ENCODE results near the gene SPEF1. TPM values are rescaled to one million over a fixed set of nuclear protein-coding genes. Genes with fewer than 3 reads are reported as not detected.
A peak's percentile ranks its signal among the peaks of the same experiment; 100 is the strongest.

The SPEF1 gene
- total and polyA plus RNA-seq, 2 of the 13 experiments (the other 11 are each of a cell fraction or from before 2014, with no cell fraction given): 0.11 to 0.27 TPM

DNA sequence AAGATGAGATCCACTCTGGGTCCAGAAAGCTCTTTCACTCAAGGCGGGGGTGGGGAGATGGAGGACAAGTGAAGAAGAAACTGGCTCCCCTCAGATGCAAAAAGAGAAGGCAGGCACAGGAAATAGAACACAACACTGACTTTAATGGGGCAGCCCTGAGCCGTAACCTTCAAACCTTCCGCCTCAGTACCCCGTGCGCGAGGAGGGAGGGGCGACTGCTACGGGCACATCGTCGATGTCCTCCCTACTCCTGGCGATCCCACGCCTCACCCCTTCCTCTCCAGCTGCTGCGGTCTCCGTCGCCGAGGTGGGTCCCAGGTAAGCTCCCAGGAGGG, 3.9 kb downstream of the SPEF1 start (continued):
- TF ChIP-seq, protein P1, sequence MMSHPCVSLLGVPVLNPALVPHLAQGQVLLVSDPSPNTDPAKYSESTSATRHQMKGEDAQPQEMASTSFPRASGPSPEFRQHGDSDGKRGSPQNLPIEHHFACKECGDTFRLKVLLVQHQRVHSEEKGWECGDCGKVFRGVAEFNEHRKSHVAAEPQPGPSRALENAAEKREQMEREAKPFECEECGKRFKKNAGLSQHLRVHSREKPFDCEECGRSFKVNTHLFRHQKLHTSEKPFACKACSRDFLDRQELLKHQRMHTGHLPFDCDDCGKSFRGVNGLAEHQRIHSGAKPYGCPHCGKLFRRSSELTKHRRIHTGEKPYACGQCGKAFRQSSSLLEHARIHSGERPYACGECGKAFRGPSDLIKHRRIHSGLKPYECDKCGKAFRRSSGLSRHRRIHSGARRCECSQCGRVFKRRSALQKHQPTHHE (CRISPR knock-in tag; IDR thresholded peaks at IDR 0.05; ENCODE audit: borderline replicate concordance): no peak
- peak; percentile 5; the same call in 1 of the 2 replicates for TF ChIP-seq ZNF891 (CRISPR knock-in tag; IDR thresholded peaks at IDR 0.05)
- TF ChIP-seq PHF20 (CRISPR knock-in tag; IDR thresholded peaks at IDR 0.05): no peak
- no peak for TF ChIP-seq ZC3H4 (CRISPR knock-in tag; IDR thresholded peaks at IDR 0.05; ENCODE audit: borderline replicate concordance)
- TF ChIP-seq KMT2A (CRISPR knock-in tag; IDR thresholded peaks at IDR 0.05): no peak
- TF ChIP-seq, protein P2, sequence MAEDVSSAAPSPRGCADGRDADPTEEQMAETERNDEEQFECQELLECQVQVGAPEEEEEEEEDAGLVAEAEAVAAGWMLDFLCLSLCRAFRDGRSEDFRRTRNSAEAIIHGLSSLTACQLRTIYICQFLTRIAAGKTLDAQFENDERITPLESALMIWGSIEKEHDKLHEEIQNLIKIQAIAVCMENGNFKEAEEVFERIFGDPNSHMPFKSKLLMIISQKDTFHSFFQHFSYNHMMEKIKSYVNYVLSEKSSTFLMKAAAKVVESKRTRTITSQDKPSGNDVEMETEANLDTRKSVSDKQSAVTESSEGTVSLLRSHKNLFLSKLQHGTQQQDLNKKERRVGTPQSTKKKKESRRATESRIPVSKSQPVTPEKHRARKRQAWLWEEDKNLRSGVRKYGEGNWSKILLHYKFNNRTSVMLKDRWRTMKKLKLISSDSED (CRISPR knock-in tag; IDR thresholded peaks at IDR 0.05): no peak
- no peak for TF ChIP-seq TARDBP (CRISPR knock-in tag; IDR thresholded peaks at IDR 0.05)
- no peak for TF ChIP-seq POLR2G (IDR thresholded peaks at IDR 0.05; ENCODE audit: low read depth, low read length)
- TF ChIP-seq NR0B2 (CRISPR knock-in tag; IDR thresholded peaks at IDR 0.05): no peak
- 0 out of 2 replicates have a peak, but pooled peaks have one; percentile 47 for TF ChIP-seq ZNF724P (CRISPR knock-in tag; IDR thresholded peaks at IDR 0.05; ENCODE audit: borderline replicate concordance)
- no peak for TF ChIP-seq ZNF775 (CRISPR knock-in tag; IDR thresholded peaks at IDR 0.05; ENCODE audit: borderline replicate concordance)
- no peak for TF ChIP-seq ZNF468 (CRISPR knock-in tag; IDR thresholded peaks at IDR 0.05)
- TF ChIP-seq, protein P3, sequence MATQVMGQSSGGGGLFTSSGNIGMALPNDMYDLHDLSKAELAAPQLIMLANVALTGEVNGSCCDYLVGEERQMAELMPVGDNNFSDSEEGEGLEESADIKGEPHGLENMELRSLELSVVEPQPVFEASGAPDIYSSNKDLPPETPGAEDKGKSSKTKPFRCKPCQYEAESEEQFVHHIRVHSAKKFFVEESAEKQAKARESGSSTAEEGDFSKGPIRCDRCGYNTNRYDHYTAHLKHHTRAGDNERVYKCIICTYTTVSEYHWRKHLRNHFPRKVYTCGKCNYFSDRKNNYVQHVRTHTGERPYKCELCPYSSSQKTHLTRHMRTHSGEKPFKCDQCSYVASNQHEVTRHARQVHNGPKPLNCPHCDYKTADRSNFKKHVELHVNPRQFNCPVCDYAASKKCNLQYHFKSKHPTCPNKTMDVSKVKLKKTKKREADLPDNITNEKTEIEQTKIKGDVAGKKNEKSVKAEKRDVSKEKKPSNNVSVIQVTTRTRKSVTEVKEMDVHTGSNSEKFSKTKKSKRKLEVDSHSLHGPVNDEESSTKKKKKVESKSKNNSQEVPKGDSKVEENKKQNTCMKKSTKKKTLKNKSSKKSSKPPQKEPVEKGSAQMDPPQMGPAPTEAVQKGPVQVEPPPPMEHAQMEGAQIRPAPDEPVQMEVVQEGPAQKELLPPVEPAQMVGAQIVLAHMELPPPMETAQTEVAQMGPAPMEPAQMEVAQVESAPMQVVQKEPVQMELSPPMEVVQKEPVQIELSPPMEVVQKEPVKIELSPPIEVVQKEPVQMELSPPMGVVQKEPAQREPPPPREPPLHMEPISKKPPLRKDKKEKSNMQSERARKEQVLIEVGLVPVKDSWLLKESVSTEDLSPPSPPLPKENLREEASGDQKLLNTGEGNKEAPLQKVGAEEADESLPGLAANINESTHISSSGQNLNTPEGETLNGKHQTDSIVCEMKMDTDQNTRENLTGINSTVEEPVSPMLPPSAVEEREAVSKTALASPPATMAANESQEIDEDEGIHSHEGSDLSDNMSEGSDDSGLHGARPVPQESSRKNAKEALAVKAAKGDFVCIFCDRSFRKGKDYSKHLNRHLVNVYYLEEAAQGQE (IDR thresholded peaks at IDR 0.05; ENCODE audit: borderline replicate concordance in 1 of 2, low read depth in 1 of 2, low read length in 2 of 2): no peak
- TF ChIP-seq ZFP62 (CRISPR knock-in tag; IDR thresholded peaks at IDR 0.05): no peak
- TF ChIP-seq NCOR1 (IDR thresholded peaks at IDR 0.05; ENCODE audit: borderline replicate concordance, low read length): no peak
- TF ChIP-seq FOXO1 (CRISPR knock-in tag; IDR thresholded peaks at IDR 0.05): no peak
- no peak for TF ChIP-seq PCBP1 (IDR thresholded peaks at IDR 0.05; ENCODE audit: borderline replicate concordance, low read depth, low read length)
- TF ChIP-seq, protein P4, sequence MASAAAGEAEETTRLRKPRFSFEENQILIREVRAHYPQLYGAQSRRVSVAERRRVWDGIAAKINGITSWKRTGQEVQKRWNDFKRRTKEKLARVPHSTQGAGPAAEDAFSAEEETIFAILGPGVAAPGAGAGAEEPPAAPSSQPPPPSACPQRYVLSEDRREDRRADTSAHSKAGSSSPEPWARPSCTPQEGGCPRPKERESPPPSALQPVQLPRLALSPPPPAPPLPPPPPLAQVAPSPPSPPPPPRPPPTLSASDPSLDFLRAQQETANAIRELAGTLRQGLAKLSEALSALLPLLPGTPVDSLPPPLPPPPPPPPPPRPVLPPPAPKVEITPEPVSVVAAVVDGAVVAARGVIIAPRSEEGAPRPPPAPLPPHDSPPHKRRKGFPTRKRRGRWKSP (CRISPR knock-in tag; IDR thresholded peaks at IDR 0.05): no peak
- TF ChIP-seq, protein P5, sequence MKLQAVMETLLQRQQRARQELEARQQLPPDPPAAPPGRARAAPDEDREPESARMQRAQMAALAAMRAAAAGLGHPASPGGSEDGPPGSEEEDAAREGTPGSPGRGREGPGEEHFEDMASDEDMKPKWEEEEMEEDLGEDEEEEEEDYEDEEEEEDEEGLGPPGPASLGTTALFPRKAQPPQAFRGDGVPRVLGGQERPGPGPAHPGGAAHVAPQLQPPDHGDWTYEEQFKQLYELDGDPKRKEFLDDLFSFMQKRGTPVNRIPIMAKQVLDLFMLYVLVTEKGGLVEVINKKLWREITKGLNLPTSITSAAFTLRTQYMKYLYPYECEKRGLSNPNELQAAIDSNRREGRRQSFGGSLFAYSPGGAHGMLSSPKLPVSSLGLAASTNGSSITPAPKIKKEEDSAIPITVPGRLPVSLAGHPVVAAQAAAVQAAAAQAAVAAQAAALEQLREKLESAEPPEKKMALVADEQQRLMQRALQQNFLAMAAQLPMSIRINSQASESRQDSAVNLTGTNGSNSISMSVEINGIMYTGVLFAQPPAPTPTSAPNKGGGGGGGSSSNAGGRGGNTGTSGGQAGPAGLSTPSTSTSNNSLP (IDR thresholded peaks at IDR 0.05; ENCODE audit: low read depth, low read length): no peak
- TF ChIP-seq LCORL (IDR thresholded peaks at IDR 0.05): no peak
- peak; percentile 2; the same call in 1 of the 2 replicates for TF ChIP-seq LCORL (CRISPR knock-in tag; IDR thresholded peaks at IDR 0.05)
- no peak for TF ChIP-seq GABPA (IDR thresholded peaks at IDR 0.05; ENCODE audit: low read depth, low read length)
- TF ChIP-seq GABPA (CRISPR knock-in tag; IDR thresholded peaks at IDR 0.05; ENCODE audit: low read depth): no peak
